HG03175 (cell line): ENCODE measurements around the gene AMD1.
A peak's percentile ranks its signal among the peaks of the same experiment; 100 is the strongest.
"Not testable (repeated sequence)": the region's sequence is repeated elsewhere in the genome, so short reads cannot be mapped to it uniquely, and the experiment has no call there.

Experiments used
- ATAC-seq: cut with Tn5 transposase; IDR thresholded peaks from one replicate; pipeline ENCODE4 v1.9.1; 2021; ENCODE audit warnings: mild to moderate bottlenecking, moderate library complexity; ENCODE audit not compliant: unreplicated experiment

Gene AMD1

DNA sequence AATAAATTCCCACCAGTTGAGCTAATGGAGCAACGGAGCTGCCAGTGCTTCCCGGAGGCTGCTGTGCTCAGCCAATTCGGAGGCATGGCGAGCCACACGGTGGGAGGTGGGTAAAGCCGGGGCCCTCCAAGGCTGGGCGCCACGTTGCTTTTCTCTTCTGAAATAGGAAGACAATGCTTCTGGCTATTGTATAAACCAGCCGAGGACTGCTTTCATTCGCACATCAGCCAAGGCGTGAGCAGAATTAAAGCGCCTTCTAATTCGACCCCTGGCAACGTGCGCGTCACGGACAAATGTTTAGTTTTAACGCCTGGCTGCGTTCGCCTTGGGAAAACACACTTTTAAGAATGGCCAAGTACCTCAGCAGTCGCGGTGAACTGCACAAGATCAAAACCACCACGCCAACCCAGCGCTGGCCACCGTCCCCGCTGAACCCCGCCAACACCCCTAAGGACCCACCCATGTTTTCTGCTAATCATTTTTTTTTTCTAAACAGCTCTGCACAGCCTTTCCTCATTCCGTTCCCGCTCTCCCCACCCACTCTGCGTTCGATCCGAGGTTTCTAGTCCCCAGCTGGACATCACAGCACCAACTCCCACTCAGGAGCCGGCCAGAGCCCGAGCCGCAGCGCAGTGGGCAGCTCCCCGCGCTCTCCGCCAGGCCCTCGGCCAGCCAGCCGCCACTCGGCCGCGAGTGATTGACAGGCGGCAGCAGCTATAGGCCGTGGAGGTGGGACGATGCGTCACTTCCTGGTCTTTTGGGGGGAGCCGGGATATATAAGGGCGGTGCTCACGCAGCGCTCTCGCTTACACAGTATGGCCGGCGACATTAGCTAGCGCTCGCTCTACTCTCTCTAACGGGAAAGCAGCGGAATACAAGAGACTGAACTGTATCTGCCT, at the start of gene AMD1:
Gene AMD1 (plus strand): TSS at position 805 of the 899 bp plus-strand sequence. CDS start 321 bp downstream, outside the sequence.
- ATAC-seq, result peak; percentile 74

DNA sequence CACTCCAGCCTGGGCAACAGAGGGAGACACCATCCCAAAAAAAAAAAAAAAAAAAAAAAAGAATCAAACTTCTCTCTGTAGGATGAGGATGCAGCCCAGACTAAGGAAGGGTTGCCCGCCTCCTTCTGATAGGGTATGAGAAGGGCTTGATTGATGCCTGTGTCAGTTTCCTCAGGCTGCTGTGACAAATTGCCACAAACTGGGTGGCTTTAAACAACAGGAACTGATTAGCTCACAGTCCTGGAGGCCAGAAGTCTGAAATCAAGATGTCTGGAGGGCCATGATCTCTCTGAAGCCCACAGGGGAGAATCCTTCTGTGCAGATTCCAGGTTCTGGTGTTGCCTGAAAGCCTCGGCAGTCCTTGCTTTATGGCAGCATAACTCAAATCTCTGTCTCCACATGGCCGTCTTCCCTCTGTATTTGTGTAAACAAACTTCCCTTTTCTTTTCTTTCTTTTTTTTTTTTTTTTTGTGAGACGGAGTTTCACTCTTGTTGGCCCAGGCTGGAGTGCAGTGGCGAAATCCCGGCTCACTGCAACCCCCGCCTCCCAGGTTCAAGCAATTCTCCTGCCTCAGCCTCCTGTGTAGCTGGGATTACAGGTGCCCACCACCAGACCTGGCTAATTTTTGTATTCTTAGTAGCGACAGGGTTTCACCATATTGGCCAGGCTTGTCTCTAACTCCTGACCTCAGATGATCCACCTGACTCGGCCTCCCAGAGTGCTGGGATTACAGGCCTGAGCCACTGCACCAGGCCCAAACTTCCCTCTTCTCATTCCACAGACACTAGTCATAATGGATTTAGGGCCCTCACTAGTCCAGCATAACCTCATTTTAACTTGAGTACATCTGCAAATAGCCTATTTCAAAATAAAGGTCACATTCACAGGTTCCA, 48.1 kb upstream of the AMD1 start:
- ATAC-seq, result no peak

DNA sequence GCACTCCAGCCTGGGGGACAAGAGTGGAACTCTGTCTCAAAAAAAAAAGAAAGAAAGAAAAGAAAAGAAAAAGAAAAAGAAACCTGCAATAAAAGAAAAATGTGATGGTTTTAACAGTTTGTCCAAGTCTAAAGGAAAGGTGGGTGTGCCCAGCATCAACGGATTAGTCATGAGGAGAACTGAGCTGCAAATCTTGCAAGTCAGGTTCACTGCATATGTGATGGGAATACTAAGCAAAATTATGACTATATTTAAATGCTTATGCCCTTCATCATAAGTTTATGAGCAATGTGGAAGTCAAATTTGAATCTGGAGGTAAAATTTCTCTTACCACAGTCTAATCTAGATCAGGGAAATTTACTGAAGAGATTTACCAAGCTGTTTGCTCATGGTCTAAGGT, 46.2 kb upstream of the AMD1 start:
- ATAC-seq, result no peak

DNA sequence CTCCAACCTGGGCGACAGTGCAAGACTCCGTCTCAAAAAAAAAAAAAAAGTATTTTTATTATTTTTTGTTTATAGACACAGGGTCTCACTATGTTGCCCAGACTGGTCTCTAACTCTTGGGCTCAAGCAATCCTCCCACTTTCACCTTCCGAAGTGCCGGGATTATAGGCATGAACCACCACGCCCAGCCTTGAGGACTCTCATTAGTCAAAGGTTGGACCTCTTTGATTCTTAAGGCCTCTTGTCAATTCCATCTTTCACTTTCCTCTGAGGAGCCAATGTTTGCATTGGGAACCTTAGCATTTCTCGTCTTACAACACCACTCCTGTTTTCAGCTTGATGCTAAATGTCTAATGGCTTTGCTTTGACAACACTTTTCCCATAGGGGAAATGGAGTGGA, 43.2 kb upstream of the AMD1 start:
- no peak for ATAC-seq

DNA sequence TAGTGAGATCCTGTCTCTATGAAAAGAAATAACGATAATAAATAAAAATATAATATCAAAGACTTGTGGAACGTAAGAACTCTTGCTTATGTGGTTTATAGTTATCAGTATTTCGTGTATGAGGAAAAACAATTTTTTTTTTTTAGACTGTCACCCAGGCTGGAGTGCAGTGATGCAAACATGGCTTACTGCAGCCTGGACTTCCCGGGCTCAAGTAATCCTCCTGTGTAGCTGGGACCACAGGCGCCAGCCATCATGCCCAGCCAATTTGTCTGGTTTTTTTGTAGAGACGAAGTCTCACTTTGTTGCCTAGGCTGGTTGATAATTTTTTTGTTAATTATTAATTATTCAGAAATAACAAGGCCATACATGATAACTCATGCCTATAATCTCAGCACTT, 40.8 kb upstream of the AMD1 start:
- no peak for ATAC-seq

DNA sequence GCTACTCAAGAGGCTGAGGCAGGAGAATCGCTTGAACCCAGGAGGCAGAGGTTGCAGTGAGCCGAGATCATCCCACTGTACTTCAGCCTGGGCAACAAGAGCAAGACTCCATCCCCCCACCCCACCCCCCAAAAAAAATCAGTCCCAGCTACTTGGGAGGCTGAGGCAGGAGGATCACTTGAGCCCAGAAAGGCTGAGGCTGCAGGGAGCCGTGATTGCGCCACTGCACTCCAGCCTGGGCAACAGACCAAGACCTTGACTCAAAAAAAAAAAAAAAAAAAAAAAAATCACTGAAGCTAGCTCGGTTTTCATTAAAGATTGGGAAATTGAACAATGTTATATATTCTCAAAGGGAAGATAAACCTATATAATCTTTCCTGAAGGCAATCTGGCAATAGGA, 38.8 kb upstream of the AMD1 start:
- ATAC-seq, result not testable (repeated sequence)

DNA sequence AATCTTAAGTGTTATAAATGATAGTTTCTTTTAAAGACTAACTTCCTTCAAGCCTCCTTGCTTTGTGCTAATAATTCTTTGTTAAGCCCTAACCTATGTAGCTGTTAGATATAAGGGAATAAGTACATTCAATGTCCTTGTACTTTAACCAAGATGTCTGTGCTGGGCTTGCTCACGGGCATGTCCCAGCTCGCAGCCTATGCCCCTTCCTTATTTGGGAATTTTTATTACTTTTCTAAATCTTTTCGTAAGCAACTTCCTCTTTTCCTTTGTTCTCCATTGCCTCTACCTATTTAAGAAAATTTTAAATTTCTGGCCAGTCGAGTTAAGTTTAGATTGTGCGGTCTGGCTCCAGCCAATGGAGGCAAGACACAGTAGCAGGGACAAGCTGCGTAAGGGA, 33.3 kb upstream of the AMD1 start:
- ATAC-seq, result no peak

DNA sequence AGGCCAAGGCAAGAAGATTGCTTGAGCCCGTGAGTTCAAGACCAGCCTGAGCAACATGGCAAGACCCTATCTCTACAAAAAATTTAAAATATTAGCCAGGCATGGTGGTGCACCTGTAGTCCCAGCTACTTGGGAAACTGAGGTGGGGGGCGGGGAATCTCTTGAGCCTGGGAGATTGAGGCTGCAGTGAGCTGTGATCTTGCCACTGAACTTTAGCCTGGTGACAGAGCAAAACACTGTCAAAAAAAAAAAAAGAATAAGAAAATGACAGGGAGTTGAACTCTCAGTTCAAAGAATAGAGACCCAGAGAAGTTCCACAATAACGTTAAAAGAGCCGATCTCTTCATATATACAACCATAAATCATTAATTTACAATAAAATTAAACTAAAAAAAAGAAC, 24.8 kb upstream of the AMD1 start:
- no peak for ATAC-seq

DNA sequence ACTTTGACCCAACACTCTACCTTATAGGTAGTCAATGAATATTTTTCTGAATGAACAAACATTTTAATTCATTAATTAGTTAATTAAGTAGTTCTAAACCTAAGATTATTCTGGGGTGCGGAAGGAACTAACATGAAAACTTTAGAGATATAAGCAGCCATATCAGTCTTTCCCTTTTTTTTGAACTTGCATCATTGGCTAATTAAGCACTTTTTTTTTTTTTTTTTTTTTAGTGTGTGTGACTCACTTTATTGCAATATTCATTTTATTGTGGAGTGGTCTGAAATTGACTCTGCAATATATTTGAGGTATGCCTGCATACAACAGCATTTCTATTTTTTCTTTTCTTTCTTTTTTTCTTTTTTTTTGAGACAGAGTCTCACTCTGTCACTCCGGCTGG, 21.8 kb upstream of the AMD1 start:
- ATAC-seq, result no peak

DNA sequence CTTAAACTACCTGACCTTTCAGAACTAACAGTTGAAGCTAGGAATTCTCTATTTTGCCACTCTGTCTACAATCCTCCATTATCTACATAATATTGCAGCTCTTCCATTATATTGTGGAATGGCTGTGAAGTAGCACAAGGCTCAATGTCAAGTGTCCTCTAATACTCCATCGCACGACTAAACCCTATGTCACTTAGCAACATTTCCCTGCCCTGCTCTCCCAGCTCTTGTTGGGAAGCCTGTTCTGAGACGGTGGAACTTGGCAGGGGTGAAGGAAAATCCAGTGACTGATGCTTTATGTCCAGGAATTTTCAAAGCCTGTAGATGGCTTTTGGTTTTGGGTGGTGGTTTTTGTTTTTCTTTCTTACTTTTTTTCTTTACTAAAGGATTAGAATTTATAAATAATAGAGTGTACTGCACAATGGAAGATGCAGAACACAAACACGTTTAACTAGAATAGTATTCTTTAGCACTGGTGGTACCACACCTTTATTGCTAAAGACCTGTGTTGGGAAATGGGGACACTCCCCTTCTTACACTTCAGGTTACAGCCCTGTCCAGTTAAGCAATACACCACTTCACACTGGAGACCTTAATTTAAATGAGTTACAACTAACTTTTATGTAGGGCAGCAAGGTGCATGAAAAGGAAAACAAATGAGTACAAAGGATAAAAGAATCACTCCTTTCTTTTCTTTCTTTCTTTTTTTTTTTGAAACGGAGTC, 20.7 kb upstream of the AMD1 start:
- ATAC-seq, result no peak

DNA sequence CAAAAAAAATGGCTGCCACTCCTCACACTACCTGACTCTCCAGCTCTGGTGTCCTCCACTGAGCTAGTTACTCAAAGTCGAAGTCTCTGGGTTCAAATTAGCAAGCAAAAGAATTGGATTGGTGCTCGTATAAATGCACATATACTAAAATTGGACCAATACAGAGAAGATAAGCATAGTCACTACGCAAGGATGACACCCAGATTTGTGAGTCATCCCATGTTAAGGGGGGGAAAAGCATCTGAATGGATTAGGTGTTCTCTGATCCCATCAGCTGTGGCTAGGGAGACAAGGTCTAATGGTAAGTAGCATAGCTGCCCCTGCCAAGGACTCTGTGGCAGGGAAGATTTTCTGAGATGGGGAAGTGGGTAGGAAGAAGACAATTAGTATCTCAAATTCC, 18.3 kb upstream of the AMD1 start:
- no peak for ATAC-seq

DNA sequence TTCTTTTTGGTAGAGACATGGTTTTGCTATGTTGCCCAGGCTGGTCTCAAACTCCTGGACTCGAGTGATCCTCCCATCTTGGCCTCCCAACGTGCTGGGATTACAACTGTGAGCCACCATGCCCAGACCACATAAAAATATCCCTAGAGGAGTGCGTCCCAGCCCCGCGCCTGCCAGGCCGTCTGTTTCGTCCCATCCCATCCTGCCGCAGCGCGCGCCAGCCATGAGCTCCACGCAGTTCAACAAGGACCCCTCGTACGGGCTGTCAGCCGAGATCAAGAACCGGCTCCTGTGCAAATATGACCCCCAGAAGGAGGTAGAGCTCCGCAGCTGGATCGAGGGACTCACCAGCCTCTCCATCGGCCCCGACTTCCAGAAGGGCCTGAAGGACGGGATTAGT, 16.6 kb upstream of the AMD1 start:
- ATAC-seq, result no peak

DNA sequence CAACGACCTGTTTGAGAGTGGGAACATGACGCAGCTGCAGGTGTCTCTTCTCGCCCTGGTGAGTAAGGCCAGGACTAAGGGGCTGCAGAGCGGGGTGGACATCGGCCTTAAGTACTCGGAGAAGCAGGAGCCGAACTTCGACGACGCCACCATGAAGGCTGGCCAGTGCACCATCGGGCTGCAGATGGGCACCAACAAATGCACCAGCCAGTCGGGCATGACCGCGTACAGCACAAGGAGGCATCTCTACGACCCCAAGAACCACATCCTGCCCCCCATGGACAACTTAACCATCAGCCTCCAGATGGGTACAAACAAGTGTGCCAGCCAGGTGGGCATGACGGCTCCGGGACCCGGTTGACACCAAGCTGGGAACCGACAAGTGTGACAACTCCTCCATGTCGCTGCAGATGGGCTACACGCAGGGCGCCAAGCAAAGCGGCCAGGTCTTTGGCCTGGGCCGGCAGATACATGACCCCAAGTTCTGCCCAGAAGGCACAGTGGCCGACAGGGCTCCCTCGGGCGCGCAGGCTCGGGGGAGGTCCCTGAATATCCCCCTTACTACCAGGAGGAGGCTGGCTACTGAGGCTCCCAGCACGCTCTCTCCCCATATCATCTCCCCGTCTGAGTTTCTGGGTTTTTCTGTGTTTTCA, 15.9 kb upstream of the AMD1 start:
- no peak for ATAC-seq

DNA sequence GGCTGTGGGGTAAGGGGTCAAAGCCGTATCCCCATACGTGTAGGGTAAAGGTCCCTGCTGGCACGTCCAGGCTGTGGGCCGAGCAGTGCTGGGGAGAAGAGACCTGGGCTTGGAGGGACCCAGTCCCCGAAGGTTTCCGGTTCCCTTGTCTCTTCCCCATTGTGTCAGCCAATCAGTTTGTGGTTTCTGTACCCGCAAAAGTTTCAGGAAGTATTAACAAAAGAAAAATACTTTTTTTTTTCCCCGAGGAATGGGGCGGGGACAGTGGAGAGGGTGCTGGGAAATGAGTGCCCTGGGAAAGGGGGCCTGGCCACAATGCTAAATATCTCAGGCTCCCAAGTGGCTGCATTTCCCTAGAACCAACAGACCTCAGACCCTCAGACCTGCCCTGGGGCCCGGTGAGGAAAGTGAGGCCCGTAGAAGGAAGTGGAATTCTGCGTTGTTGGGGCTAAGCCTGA, 15.2 kb upstream of the AMD1 start:
- no peak for ATAC-seq

DNA sequence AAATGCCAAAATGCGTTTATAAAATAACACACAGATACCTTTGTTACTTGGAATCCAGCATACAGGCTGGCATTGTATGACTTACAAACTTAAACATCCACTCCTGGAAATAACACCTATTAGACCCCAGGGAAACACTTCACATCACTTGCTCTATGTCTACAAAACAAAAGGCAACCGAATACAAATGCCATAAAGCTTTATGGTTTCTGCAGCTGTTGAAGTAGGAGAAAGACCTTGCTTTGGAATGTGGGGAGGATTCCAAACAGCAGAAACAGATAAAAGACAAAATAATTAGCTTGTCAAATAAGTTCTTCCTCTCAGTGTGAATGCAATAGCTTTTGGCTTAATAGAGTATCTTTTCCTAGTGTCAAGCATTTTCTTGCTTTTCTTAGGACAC, 9.8 kb upstream of the AMD1 start:
- no peak for ATAC-seq

DNA sequence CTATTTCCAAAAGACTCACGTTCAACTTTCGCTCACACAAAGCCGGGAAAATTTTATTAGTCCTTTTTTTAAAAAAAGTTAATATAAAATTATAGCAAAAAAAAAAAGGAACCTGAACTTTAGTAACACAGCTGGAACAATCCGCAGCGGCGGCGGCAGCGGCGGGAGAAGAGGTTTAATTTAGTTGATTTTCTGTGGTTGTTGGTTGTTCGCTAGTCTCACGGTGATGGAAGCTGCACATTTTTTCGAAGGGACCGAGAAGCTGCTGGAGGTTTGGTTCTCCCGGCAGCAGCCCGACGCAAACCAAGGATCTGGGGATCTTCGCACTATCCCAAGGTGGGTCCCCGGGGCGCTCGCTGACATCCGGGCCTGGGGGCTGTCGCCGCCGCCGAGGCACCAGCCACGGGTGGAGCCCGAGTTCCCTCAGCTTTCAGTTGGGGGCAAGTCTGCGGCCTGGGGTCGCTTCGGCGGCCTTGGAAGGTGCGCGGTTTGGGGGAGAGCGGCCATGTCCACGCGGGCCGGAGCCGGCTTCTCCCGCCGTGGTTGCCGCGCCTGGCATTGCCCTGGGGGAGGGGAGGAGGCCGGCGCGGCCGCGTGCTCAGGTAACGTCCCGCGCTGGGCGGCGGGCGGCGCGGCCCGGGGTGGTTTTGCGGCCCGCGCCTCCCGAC, 429 bp downstream of the AMD1 start:
- ATAC-seq, result peak; percentile 13

DNA sequence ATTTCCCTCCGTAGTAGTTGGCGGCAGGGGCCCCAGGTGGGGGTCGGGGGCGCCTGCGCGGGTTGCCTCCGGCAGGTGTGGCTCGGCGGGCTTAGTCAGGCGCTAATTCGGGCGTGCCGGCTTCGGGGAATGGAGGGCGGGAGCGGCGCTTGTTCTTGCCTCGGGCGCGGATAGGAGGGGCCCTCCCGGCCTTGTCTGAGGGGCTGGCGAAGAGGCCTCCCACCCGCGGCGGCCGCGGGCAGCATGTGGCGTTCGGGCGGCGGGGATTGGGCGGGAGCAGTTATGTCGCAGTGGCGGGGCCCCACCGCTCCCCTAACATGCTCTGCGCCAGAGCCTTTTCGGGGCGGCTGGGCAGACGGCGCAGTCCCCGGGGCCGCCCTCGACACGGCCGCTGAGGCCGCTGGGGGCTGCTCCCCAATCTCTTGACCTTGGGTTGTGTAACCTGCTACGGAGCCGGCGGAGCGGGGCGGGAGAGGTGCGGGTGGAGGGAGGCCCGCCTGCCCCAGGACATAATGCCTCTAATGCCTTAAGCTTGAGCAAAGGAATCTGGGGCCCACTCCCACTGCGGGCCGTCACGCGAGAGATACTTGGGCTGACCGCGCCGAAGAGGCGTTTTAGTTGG, 1.1 kb downstream of the AMD1 start:
- ATAC-seq, result peak; percentile 20

DNA sequence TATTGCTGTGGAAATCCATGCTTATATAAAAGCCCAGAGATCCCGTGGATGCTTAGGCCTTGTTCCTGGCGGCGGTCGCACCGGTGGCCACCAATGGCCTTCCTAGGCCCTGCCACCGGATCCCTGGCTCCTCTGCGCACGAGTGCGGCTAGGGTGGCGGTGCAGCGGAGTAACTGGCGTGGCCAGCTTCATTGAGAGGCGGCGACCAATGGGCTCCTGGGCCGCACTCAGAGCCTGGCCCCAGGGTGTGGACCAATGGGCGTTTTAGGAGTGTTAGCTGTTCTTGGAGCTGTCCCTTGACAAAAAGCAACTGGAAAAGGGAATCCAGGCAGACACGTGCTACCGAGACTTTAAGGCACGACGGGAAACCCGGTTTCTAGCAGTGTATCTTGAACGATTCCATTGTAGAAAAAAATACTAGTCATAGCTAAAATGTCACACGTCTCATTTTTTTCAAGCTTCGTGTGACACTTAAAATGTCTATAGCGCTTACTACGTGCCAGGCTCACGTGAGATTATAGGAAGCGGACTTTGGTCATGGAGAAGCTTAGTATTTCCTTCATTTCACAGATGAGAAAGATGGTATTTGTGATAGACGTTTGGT, 1.7 kb downstream of the AMD1 start:
- ATAC-seq, result peak; percentile 41
